HFFc6 (cell line): ENCODE data around the gene DOK4. TPM values are rescaled to one million over a fixed set of nuclear protein-coding genes. Genes with fewer than 3 reads are reported as not detected.
A peak's percentile ranks its signal among the peaks of the same experiment; 100 is the strongest.

ENCODE experiments used
- DNase-seq: peaks from one replicate; pipeline ENCODE4 v3.0.0-alpha.2; 2018
- H3K27ac Mint-ChIP-seq: 2 replicates; pipeline ENCODE4 v1.8.0; 2020; ENCODE audit warnings: mild to moderate bottlenecking, mixed read lengths
- H3K27me3 Mint-ChIP-seq: 2 replicates; pipeline ENCODE4 v1.8.0; 2021; ENCODE audit warnings: mild to moderate bottlenecking, moderate library complexity, mixed read lengths; ENCODE audit not compliant: insufficient read depth
- H3K36me3 Mint-ChIP-seq: 2 replicates; pipeline ENCODE4 v1.8.0; 2021; ENCODE audit warnings: low read depth, mixed read lengths
- H3K4me1 Mint-ChIP-seq: 2 replicates; pipeline ENCODE4 v1.8.0; 2020; ENCODE audit warnings: low read depth, mixed read lengths
- H3K4me3 Mint-ChIP-seq: 2 replicates; pipeline ENCODE4 v1.8.0; 2020; ENCODE audit warnings: mild to moderate bottlenecking, moderate library complexity, mixed read lengths
- H3K9me3 Mint-ChIP-seq: 2 replicates; pipeline ENCODE4 v1.8.0; 2020; ENCODE audit warnings: mild to moderate bottlenecking, mixed read lengths
- total RNA-seq, 6 experiments: library from RNA; stranded (reverse); fragmentation: NEBNext Ultra II Directional; extraction: Animal tissue kit (Norgen Biotek cat#: 25700); gene quantifications; 2 replicates in 1 of 6; 3 replicates in 5 of 6; pipeline ENCODE4 v1.2.3, GENCODE V29; 2021
- TF ChIP-seq, protein P1 (sequence below): fragments of 200-600 bp; sonication (generic); IDR thresholded peaks from 2 replicates; pipeline ENCODE4 v1.5.0; 2021; ENCODE audit warnings: antibody characterized with exemption, mild to moderate bottlenecking

Gene DOK4
- total RNA-seq, 6 experiments from 2014 or later = 24.4 to 28.9 (median 24.9) TPM

DNA sequence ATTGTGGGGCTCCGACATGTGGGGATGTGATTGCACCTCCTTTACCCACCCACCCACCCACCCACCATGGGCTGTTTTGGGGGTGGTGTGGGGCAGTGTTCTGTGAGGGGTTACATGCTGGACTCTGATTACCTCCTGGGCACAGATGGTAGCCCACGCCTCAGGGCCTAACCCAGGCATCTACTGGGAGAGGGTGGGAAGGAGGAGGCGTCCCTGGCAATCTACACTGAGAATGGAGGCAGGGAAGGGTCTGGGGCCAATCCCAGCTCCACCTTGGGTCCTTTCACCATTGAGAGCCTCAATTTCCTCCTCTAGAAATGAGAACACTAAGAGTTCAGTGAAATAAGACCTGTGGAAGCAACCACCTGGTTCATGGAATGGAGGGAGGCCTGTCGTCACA is 11.7 kb upstream of the DOK4 start:
- H3K27me3 Mint-ChIP-seq = peaks cover 55% of the 10 kb centered on the region
- H3K9me3 Mint-ChIP-seq = no peaks in the 10 kb centered on the region
- DNase-seq = no peak
- H3K4me3 Mint-ChIP-seq = no peak overlapping the region
- no peaks in the 10 kb centered on the region for H3K4me1 Mint-ChIP-seq
- H3K27ac Mint-ChIP-seq = no peak overlapping the region
- TF ChIP-seq, protein P1, sequence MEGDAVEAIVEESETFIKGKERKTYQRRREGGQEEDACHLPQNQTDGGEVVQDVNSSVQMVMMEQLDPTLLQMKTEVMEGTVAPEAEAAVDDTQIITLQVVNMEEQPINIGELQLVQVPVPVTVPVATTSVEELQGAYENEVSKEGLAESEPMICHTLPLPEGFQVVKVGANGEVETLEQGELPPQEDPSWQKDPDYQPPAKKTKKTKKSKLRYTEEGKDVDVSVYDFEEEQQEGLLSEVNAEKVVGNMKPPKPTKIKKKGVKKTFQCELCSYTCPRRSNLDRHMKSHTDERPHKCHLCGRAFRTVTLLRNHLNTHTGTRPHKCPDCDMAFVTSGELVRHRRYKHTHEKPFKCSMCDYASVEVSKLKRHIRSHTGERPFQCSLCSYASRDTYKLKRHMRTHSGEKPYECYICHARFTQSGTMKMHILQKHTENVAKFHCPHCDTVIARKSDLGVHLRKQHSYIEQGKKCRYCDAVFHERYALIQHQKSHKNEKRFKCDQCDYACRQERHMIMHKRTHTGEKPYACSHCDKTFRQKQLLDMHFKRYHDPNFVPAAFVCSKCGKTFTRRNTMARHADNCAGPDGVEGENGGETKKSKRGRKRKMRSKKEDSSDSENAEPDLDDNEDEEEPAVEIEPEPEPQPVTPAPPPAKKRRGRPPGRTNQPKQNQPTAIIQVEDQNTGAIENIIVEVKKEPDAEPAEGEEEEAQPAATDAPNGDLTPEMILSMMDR = no peak
- no peaks in the 10 kb centered on the region for H3K36me3 Mint-ChIP-seq

DNA sequence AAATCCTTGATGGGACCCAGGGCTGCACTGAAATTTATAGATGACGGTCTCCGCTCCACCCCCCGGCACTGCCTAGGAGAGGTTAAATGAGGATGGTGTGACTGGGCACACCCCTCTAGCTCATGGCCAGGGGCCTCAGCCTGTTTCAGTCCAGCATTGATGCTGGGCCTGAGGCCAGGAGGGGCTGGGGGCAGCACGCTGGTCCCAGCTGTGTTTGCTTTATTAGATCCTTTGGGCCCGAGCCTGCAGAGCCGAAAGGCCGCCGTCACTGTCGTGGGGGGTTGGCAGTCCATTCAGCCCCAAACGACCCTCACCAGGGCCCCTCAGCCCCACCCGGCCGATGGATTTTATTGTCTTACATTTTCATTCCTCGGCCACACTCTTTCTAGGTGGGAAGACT is 10.8 kb upstream of the DOK4 start:
- Mint-ChIP-seq H3K9me3 (no peaks in the 10 kb centered on the region), H3K4me1 (no peaks in the 10 kb centered on the region), H3K27me3 (peaks cover 50% of the 10 kb centered on the region), H3K4me3 (no peak overlapping the region), H3K36me3 (no peaks in the 10 kb centered on the region), H3K27ac (no peak overlapping the region)
- TF ChIP-seq, protein P1 = no peak
- DNase-seq = no peak

DNA sequence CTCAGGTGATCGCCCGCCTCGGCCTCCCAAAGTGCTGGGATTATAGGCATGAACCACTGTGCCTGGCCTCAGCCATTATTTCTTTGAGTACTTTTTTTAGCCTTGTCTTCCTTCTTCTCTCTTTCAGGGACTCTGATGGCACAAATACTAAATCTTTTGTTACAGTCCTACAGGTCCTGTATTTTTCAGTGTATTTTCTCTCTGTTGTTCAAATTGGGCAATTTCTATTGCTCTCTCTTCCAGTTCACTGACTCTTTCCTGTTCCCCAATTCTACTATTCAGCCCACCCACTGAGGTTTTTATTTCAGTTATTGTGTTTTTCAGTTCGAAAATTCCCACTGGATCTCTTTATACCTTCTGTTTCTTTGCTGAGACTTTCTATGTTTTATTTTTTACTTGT is 7.5 kb upstream of the DOK4 start:
- Mint-ChIP-seq H3K9me3 (no peaks in the 10 kb centered on the region), H3K27me3 (peaks cover 42% of the 10 kb centered on the region), H3K4me3 (no peak overlapping the region), H3K4me1 (no peaks in the 10 kb centered on the region), H3K36me3 (no peaks in the 10 kb centered on the region), H3K27ac (no peak overlapping the region)
- TF ChIP-seq, protein P1 = no peak
- no peak for DNase-seq

DNA sequence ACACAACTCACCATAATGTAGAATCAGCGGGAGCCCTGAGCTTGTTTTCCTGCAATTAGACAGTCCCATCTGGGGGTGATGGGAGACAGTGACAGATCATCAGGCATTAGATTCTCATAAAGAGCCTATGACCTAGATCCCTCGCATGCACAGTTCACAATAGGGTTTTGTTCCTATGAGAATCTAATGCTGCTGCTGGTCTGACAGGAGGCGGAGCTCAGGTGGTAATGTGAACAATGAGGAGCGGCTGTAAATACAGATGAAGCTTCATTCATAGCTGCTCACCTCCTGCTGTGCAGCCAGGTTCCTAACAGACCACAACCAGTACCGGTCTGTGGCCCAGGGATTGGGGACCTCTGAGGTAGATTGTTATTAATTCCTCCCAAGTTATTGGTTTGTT is 2.9 kb upstream of the DOK4 start:
- Mint-ChIP-seq H3K9me3 (no peaks in the 10 kb centered on the region), H3K4me3 (no peak overlapping the region), H3K4me1 (peaks cover 20% of the 10 kb centered on the region; the same call in 1 of the 2 replicates), H3K36me3 (no peaks in the 10 kb centered on the region), H3K27ac (no peak overlapping the region), H3K27me3 (peaks cover 21% of the 10 kb centered on the region)
- TF ChIP-seq, protein P1 = no peak
- no peak for DNase-seq

DNA sequence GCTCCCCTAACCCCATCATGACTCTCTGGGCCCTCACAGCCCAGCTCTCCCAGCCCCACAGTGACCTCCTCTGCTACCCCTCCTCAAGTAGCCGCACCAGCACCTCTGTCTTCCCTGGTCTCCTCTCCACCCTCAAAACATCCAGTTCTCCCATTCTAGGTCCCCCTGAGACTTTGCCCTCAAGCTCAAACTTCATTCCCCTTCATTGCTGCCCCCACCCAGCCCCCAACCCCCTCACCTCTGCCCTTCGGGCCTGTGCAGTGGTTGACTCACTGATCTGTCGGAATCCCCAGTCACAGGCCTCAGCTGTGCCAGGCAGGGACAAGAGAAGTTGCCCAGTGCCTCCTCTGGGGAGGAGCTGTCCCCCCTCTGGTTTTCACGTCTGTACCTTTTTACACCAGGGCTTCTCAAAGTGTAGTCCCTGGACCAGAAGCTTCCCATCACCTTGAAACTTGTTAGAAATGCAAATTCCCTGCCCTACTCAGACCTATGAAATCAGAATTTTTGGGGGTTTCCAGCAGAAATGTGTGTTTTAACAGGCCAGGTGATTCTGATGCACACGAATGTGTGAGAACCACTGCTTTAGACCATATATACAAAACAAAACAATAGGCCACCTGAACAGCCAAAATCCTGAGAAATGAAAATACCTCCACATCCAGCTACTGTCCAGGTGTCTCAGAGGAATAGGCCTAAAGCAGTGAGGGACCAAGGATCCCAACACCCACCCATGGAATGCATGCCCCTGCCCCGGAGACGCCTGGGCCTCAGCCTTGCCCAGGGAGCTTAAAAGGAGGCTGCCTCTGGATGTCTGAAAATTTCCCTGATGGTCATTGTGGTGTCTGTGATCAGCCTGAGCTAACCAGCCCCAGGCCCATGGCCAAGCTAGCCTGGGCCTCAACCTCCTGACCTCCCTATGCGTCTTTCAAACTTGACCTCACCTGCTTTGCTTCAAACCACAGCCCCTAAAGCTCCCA is 853 bp upstream of the DOK4 start:
- H3K4me3 Mint-ChIP-seq = peak overlapping the region; percentile 63
- peaks cover 11% of the 10 kb centered on the region for H3K27me3 Mint-ChIP-seq
- peaks cover 20% of the 10 kb centered on the region; the same call in 1 of the 2 replicates for H3K4me1 Mint-ChIP-seq
- TF ChIP-seq, protein P1 = no peak
- no peaks in the 10 kb centered on the region for H3K9me3 Mint-ChIP-seq
- no peak for DNase-seq
- H3K36me3 Mint-ChIP-seq = no peaks in the 10 kb centered on the region
- H3K27ac Mint-ChIP-seq = peak overlapping the region; percentile 31; the same call in 1 of the 2 replicates
